Occipital lobe (tissue), 2 donors: ENCODE measurements around the gene KIF26B. TPM values are rescaled to one million over a fixed set of nuclear protein-coding genes. Genes with fewer than 3 reads are reported as not detected.

Experiments
- DNase-seq: peaks from one replicate; lab custom pipeline; 2025; lab: John Stamatoyannopoulos, UW
- total RNA-seq: library from RNA; depleted of rRNA; stranded (reverse); fragments of >200 nt; gene quantifications from one replicate; pipeline ENCODE4 v1.2.3, GENCODE V29; 2014

Gene KIF26B
- total RNA-seq, 1 donor from 2014 or later: 31.7 TPM

DNA sequence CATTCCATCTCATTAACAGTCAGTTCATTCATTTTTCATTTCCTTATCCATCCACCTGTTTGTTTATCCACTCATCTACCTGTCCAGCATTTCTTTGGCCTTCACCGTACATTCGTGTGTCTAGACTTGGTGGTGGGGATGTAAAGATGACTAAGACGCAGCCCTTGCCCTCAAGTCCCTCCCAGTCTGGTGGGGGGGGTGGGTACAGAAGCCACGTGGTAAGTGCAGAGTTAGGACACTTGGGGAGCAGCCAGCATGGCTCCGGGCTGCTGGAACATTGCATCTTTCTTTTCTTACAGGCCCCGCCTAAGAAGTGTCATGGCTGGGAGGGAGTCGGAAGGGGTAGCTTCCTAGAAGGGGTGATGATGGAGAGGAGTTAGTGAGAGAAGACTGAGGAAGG is 17.2 kb downstream of the KIF26B start:
- no peak for DNase-seq

DNA sequence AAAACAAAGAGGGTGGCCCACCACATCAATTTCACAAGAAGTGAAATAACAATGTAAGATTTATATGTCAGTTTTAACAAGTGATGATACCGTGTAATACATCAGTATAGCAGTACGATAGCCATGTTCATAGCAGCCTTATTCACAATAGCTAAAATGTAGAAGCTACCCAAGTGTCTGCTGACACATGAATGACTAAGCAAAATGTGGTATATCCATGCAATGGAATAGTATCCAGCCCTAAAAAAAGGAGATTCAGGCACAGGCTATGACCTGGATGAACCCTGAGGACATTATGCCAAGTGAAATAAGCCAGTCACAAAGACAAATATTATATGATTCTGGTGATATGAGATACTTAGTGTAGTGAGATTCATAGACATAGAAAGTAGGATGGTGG is 18.0 kb downstream of the KIF26B start:
- DNase-seq: no peak

GRCh38 chr1:245173446-245174211 is 18.8 kb downstream of the KIF26B start:
- DNase-seq: no peak

GRCh38 chr1:245177071-245177900 is 22.5 kb downstream of the KIF26B start:
- no peak for DNase-seq

DNA sequence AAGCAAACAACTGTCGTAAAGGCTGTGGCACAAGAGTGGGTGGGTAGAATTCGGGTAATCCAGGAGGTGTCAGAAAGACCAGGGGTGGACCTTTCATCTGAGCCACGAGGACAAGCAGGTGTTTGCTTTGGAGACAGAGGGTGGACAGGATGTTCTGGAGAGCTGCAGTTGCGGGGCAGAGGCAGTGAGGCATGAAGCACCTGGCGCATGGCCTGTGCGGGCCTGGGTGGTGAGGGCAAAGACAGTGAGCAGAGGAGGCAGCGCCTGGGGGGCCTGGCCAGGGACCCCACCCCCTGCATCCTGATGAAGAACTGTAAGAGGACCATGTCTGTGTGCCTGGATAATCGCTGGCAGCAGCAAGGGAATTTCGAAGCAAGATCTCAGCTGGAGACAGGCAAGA is 24.9 kb downstream of the KIF26B start:
- DNase-seq: no peak

GRCh38 chr1:245180496-245181157 is 25.8 kb downstream of the KIF26B start:
- DNase-seq: no peak

DNA sequence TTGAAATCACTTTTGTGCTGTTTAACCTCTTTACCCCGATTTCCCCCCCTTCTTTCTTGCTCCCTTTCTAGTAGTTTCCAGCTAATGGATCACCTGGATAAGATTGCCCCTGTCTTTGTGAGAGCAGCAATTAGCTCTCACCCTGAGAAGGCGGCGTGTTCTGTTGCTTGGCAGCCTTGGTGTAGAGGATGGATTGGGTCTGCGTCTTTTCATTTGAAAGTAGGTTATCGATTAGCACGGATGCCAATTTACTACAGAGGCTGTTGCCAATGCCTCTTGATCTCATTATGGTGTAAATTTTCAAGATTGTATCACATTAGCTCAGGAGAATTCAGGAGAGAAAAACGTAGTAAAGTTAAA is 26.4 kb downstream of the KIF26B start:
- no peak for DNase-seq

DNA sequence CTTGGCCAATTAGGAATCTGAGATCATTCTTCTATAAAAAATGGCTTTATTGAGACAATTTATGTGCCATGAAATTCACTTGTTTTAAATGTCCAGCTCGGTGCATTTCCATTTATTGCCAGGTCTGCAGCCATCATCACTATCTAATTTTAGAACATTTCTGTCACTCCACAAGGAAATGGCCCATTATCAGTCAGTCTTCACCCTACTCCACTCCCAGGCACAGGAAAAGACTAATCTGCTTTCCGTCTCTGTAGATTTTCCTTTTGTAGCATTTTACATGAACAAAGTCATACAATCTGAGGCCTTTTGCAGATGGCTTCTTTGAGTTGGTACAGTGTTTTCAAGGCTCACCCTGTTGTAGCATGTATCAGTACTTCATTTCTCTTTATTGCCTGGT is 27.2 kb downstream of the KIF26B start:
- DNase-seq: no peak

DNA sequence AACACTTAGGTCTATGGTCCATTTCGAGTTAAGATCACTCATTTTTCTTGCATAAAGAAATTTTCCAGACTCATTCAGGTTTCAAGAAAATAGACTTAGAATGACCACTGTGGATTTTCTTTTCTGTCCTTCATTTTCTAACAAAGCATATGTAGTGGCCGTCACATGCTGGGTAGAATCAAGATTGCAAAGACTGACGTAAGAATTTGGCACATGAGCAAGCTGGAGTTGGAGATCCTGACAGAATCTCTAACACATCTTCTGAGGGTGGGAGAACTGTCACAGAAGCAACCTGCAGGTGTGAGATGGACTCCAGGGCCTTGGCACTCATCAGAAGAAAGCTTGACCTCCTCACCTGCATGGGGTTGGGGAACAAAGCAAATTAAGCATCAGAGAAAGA is 28.6 kb downstream of the KIF26B start:
- no peak for DNase-seq

GRCh38 chr1:245184779-245185178 is 30.0 kb downstream of the KIF26B start:
- DNase-seq: no peak

DNA sequence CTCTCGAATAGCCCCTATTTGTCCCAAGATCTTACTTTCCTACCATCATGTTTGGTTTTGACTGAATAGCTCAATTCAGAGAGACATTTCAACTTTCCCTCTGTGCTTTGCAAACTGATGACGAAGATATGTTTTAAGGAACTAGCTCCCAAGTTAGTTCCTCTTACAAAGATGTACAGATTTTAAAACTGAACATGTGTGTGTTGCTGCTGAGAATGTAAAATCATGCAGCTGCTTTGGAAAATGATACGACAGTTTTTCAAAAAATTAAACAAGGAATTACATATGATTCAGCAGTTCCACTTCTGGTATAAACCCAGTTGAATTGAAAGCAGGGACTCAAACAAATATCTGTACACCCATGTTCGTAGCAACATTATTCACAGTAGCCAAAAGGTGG is 33.6 kb downstream of the KIF26B start:
- no peak for DNase-seq

DNA sequence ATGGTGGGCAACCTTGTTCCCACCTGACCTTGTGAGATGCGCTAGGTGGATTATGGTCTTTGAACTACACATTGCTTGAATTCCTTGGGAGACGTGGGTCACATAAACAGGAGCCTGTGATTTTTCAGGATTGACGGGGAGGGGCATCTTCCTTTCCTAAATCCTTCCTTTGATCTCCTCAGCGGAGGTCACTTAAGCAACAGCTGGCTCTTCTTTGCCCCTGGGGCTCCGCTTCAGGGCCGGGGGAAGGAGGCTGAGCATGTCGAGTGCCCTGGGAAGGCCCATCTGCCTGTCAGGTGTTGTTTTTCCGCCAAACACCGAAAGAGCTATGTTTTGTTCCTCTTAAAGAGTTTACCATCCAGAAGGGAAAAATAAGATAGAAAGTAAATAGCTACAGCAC is 40.6 kb downstream of the KIF26B start:
- no peak for DNase-seq

DNA sequence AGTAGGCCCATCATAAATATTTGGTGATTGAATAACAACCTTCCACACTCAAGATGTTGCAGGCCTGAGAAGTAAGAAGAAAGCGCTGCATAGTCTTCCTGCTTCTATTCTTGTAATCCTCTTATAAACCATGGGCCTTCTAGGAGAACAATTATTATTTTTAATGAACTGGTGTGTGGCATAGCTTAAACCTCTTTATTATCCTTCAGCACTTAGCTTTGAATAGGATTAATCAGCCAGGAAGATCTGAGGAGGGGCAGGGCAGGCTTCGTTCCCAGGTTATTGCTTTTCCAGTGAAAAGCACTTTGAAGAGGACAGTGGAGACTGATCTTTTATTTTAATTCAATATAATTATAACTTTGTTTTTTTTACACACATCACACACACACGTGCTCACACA is 42.3 kb downstream of the KIF26B start:
- DNase-seq: no peak

DNA sequence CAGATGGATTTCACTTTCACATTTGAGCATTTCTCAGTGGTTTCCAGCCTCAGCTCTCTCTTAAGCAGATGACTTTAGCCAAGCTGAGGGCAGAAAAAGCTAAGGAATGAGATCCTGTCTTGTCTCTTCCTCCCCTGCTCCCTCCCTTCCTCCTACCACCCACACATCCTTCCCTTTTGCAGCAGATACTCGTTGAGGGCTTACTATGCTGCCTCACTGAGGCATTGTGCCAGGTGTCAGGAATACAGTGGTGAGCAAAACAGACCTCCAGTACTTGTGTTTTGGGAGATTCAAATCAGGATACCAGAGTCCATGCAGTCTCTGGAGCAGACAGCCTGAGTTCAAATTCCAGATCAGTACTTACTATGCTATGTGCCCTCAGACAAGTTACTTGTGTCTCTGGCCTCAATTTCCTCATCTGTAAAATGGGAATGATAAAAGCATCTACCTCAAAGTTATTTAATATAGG is 43.2 kb downstream of the KIF26B start:
- no peak for DNase-seq

- DNase-seq: no peak
These were observed 44.1 kb downstream of the KIF26B start for GRCh38 chr1:245198748-245199516.

DNA sequence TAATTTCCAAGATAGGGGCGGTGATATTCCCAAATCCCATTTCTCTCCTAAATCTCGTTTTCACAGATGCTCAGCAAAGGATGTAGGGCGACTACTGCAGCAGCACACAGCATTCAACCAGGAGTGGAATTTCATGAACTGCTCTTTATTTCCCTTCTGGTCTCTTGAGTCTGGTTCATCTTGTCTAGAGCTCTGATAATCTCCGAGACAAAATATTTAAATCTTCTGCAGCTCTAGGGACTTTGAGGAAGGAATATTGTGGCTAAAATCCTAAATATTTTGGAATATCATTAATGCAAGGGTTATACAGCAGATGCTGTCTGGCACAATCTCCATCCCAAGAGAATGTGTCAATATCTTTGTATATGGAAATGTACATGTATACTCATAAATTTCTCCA is 45.4 kb downstream of the KIF26B start:
- DNase-seq: no peak

DNA sequence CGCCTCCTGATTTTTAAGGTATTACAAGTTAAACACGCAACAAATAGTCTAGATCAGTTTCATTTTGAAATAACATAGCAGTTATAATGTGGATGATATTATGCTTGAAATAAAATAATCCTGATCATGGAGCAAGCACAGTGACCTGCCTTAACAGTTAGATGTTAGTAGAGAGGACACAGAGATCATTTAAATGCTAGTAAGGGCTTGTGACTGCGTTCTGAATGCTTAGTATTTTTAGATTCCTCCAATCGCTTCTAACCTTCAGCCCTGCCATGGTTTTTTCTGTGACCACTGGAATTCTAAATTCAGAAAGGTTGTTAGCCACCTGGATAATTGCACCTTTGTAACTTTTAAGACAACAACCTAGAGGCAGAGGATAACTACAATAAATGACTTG is 46.4 kb downstream of the KIF26B start:
- no peak for DNase-seq

DNA sequence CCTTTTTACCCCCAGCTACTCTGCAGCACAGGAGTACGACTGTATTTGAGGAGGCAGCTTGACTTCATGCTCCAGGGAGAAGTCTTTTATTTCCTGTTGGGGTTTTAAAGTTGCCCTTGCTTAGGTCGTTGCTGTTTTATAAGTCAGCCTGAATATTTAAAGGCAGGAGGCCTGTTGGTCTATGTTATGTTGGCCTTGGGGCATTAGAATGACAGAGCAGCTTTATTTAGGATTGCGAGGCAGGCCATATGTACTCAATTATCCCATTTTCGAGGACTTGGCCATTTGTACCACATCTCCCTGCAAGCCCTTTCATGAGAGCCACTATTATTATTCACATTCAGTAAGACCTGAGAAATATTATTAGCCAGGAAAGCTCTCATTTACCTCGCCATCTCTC is 47.0 kb downstream of the KIF26B start:
- no peak for DNase-seq

DNA sequence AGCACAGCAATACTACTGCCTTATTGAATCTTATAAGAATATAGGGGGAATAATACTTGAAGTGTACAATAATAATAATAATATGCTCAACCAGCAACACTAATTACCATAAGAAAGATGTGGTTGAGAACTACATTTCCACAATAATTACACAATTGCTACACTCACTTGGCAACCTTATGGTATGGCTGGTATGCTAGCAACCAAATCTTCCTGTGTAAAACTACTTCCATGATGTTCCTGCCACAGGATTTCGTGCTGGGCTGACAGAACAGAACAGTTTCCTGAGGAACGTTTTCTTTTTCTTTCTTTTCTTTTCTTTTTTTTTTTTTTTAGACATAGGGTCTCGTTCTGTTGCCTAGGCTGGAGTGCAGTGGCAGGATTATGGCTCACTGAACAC is 50.6 kb downstream of the KIF26B start:
- DNase-seq: no peak

- DNase-seq: no peak
These were observed 51.1 kb downstream of the KIF26B start for GRCh38 chr1:245205864-245206263.

GRCh38 chr1:245207056-245207638 is 52.4 kb downstream of the KIF26B start:
- no peak for DNase-seq
